Adrenal gland (tissue), 5 donors: ENCODE data around the gene PEG3.

Source experiments
- POLR2A ChIP-seq, 2 donors: fragments of 450-650 bp; IDR thresholded peaks; one replicate each; pipeline ENCODE4 v1.6.1; 2017; ENCODE audit warnings: antibody characterized with exemption in 2 of 2, mild to moderate bottlenecking in 2 of 2, moderate library complexity in 1 of 2
- TF ChIP-seq, protein P1 (sequence below), 6 experiments: fragments of 450-650 bp in 4 of 6; fragments of 200-600 bp in 2 of 6; sonication (generic) in 1 of 6; IDR thresholded peaks; 1 replicate in 5 of 6; 2 replicates in 1 of 6; pipeline versions ENCODE4 v1.5.1 to v1.8.0; 2016 to 2021; ENCODE audit warnings: antibody characterized with exemption in 6 of 6, mild to moderate bottlenecking in 2 of 6, moderate library complexity in 1 of 6
- donor health status: DM: no; HTN: no; CAD: no.

DNA sequence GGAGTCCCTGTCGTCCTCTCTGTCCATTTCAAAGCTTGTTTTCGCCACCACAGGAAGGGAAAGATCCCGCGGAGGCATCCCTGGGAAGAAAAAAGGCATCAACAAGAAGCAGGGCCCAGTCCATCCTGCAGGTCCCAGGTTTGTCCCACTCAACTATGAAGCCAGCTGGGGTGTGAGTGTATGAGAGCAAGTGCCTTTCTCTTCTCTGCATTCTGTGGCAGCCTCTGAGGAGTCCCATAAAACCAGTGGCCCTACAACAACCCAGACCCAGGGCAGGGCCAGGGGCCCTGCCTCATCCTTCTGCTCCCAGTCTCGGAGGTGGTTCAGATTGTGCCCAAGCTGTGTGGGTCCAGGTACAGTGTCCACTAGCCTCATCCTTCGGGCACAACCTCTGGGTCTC lies 18.9 kb downstream of the PEG3 start:
- TF ChIP-seq, protein P1, sequence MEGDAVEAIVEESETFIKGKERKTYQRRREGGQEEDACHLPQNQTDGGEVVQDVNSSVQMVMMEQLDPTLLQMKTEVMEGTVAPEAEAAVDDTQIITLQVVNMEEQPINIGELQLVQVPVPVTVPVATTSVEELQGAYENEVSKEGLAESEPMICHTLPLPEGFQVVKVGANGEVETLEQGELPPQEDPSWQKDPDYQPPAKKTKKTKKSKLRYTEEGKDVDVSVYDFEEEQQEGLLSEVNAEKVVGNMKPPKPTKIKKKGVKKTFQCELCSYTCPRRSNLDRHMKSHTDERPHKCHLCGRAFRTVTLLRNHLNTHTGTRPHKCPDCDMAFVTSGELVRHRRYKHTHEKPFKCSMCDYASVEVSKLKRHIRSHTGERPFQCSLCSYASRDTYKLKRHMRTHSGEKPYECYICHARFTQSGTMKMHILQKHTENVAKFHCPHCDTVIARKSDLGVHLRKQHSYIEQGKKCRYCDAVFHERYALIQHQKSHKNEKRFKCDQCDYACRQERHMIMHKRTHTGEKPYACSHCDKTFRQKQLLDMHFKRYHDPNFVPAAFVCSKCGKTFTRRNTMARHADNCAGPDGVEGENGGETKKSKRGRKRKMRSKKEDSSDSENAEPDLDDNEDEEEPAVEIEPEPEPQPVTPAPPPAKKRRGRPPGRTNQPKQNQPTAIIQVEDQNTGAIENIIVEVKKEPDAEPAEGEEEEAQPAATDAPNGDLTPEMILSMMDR (IDR thresholded peaks at IDR 0.05): no peak
- TF ChIP-seq POLR2A (IDR thresholded peaks at IDR 0.05): no peak
